NB4 (cell line): Measurements from ENCODE around the gene PTGES2.

Source experiments
- MYC ChIP-seq: IDR thresholded peaks from 2 replicates; pipeline ENCODE4 v1.6.1; 2011; ENCODE audit warnings: low read depth, low read length
- POLR2A ChIP-seq: IDR thresholded peaks from 2 replicates; pipeline ENCODE4 v1.6.1; 2011; ENCODE audit warnings: mild to moderate bottlenecking; ENCODE audit not compliant: insufficient read length; ENCODE audit errors: extremely low read depth
- TF ChIP-seq, protein P1 (sequence below): IDR thresholded peaks from one replicate; pipeline ENCODE4 v1.5.1; 2012; ENCODE audit warnings: low read depth, low read length
- TF ChIP-seq, protein P2 (sequence below): IDR thresholded peaks from 2 replicates; pipeline ENCODE4 v1.6.1; 2011; ENCODE audit warnings: low read depth, low read length

DNA sequence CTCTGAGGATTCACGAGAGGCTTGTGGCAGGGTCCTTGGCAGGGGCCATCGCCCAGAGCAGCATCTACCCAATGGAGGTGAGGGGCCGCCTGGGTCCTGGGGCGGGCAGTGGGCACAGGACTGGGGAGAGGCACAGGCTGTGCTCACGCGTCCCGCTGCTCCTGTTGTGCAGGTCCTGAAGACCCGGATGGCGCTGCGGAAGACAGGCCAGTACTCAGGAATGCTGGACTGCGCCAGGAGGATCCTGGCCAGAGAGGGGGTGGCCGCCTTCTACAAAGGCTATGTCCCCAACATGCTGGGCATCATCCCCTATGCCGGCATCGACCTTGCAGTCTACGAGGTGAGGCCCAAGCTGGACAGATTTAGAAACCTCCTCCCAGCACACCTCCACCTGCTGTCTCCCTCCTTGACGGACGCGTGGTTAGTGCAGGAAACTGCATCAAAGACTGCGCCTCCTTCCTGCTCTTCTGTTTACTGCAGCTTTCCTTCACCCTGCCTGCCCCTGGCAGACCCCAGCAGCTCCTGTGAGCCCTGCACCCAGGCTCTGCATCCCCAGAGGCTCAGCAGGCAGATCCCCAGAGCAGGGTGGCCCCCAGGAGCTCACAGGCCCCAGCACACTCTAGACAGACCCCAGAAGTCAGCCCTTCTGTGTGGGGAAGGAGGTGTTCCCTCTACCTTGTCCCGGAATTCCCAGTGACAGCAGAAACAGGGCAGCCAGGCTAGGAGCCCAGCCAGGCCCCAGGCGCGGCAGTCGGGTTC, 21.2 kb downstream of the PTGES2 start:
- TF ChIP-seq, protein P1, sequence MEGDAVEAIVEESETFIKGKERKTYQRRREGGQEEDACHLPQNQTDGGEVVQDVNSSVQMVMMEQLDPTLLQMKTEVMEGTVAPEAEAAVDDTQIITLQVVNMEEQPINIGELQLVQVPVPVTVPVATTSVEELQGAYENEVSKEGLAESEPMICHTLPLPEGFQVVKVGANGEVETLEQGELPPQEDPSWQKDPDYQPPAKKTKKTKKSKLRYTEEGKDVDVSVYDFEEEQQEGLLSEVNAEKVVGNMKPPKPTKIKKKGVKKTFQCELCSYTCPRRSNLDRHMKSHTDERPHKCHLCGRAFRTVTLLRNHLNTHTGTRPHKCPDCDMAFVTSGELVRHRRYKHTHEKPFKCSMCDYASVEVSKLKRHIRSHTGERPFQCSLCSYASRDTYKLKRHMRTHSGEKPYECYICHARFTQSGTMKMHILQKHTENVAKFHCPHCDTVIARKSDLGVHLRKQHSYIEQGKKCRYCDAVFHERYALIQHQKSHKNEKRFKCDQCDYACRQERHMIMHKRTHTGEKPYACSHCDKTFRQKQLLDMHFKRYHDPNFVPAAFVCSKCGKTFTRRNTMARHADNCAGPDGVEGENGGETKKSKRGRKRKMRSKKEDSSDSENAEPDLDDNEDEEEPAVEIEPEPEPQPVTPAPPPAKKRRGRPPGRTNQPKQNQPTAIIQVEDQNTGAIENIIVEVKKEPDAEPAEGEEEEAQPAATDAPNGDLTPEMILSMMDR: no peak
- TF ChIP-seq POLR2A (no peak), MYC (no peak)
- TF ChIP-seq, protein P2, sequence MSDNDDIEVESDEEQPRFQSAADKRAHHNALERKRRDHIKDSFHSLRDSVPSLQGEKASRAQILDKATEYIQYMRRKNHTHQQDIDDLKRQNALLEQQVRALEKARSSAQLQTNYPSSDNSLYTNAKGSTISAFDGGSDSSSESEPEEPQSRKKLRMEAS: no peak
